Globus pallidus (tissue), 1 donor: ENCODE measurements around the gene GSTO1.

Experiments
- DNase-seq: peaks from one replicate; pipeline ENCODE4 v3.0.0-alpha.2; 2015; ENCODE audit warnings: low spot score

Gene GSTO1

DNA sequence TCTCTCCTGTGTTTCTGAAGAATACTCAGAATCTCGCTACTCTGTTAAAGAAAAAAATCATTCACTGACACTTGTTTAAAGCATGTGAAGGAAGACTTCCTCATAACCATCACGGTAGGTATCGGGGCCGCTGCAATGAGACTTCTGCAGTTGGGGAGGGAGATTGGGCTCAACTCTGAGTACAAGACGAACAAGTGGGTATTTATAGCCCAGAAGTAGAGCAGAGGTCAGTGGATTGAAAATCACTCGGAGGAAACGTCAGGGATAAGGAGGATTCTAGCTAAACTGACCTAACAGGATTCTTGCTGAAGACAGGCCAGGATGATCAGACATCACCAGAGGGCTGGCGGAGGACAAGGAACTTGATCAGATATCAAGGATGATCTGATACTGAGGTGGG is 50.2 kb downstream of the GSTO1 start:
- DNase-seq = no peak

DNA sequence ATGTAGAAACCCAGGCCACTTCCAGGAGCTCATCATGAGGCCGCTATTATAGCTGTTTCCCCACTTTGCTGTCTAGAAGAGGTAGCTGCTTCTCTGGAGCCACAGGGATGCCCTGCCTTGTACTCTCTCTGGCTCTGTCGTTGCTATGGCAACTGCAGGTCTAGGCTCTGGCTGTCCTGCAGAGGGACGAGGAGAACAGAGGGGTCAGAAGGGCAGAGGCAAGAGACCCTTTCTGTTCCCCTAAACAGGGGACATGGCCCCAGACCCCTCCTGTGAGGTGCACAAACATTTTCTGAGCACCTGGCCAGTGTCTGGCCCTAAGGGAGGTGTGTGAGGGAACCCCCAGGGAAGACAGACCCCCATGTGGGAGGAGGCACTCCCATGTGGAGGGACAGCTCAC is 52.2 kb downstream of the GSTO1 start:
- DNase-seq = no peak

DNA sequence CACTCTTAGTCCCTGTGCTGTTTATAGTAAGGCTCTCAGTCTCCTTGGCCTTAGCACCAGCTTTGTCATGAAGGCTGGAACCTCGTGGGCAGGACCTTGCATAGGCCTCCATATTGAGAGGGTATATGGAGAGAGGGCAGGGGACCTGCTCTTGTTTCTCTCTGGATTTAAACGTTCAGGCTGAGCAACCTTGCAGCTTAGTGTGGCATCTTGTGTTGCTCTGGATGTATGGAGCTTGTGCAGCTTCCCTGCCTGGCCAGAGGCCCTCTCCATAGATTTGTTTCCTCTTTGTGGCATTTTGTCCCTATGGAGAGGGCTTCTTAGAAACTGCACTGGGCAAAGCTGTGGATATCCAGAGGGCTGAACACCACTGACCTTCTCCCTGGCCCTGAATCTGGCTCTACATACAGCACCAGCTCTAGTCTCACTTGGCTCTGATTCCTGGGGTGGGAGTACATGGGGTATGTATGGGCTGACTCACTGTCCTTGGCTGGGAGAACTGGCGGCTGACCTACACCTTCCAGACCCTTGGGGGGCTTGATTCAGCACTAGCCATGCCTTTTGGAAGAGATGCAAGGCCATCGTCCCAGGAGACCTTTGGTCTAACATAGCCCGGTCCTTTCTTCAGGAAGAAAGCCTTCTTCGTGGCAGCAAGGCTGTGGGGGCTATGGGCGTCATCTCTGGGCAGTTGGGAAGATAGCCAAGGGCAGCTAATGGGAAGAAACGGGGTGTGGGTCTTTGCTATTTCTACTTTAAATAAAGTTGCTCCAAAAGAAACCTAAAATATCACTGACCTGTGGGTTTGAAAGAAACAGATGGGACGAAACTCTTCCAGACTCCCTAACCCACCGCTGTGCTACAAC is 53.1 kb downstream of the GSTO1 start:
- no peak for DNase-seq

DNA sequence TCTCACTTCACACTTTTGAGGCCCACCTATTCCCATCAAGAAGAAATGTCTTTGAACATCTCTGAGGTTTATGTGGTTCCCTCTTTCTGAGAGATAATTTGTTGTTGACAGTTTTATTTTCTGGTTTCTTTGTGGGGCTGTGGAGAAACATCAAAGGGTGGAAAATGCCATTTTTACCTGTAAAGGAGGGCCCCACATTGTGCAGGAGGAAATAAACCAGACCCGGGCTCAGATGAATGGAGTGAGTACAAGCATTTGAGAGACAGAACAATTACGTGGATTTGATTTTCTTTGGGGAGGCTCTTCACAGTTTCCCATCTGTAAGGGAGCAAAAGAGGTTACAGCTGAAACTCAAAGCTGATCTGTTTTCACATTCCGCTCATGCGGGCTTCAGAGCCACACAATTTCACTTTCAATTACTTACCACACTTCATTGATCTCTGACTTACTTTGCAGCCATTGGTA is 53.8 kb downstream of the GSTO1 start:
- DNase-seq = no peak

DNA sequence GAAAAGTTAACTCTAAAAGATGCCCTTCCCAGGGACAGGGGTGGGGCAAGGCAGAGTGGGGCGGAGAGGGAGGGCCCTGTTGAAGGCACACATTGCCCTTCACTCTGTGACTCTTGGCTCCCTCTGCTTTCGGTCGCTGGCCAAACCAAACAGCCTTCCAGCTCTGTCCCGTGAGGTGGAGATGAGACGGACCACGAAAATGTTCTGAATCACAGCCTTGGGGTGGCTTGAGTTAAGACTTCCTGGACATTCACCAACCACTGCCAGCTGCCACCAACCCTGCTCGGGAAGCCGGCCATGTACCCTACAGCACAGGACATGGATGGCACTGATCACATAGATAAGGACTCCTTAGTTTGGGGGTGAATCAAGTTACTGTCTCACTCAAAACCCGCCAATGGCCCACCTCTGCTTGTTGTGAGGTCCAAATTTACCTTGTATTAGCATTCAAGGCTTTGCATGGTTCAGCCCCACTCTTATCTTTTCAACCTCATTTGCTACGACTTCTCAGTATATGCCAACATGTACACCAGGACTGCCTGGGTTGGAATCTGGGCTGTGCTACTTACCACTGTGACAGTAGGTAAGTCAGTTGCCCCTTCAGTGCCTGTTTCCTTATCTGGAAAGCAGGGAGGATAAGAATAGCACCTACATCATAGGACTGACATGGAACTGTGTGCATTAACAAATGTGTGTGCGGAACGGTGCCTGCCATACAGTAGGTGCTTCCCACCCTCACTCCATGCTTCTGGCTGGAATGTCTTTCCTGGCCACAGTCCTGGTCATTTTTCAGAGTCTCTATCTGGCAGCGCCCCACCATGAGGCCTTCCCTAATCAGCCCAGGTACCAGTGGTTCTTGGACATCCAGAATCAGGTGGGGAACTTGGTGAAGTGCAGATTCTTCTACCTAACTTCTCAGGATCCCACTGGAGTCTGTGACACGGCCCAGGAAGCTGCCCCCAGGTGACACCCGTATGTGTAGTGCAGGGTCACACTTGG is 55.6 kb downstream of the GSTO1 start:
- no peak for DNase-seq

DNA sequence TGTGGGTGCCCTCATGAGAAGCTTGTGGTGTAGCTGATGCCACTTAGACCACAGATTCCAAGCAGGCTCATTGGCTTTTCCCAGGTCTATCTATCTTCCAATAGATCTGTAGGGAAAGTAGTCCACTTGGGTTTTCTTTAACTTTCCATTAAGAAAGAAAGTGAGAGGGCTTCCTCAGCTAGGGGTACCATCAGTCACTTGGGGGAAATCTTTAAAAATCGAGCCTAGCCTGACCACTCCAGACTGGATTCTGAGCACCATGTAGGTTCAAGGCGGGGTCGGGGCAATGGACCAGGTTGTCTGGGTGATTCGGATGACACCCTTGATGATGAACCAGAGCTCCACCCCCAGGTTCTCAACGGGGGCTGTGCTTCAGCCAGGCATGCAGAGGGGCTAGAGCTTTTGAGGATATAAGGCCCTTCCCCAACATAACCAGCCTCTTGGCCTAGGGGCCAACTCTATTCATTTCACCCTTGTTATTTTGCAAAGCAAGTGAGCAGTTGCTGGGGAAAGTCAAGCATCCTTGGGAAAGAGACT is 56.6 kb downstream of the GSTO1 start:
- DNase-seq = no peak

DNA sequence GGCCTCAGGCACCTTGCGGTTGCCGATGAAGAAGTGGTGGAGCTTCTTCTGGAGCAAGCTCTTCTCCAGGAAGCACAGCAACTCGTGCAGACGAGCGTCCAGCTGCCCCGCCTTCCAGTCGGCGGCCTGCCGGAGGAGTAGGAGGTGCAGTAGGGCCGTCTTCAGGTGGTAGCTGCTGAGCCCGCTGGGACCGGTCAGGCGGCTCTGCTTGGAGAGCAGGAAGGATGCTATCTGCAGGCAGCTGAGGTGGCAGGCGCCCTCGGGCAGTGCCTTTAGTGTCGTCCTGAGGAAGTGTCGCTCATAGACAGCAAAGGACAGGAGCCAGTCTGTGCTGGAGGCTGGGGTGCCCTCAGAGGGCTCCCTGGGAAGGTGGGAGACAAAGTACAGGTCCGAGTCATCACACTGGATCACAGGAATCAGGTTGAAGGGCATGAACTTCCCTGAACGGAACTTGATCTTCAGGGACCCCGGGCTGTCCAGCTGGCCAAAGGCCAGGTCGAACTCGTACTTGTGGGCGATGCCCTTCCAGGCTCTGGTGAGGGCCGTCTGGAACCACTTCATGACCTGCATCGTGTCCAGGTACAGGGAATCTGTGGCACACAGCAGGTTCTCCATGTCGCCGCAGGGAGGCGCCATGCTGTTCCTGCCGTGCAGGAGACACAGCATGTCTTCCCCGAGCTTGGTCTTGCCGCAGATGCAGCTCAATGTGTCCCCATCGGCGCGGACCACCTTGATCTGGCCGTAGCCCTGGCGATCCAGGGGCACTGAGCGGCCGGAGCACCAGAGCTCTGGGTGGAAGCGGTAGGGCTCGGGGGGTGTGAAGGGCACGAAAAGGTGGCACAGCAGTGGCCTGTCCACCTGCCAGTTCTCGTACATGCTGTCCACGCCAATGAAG is 60.1 kb downstream of the GSTO1 start:
- no peak for DNase-seq

DNA sequence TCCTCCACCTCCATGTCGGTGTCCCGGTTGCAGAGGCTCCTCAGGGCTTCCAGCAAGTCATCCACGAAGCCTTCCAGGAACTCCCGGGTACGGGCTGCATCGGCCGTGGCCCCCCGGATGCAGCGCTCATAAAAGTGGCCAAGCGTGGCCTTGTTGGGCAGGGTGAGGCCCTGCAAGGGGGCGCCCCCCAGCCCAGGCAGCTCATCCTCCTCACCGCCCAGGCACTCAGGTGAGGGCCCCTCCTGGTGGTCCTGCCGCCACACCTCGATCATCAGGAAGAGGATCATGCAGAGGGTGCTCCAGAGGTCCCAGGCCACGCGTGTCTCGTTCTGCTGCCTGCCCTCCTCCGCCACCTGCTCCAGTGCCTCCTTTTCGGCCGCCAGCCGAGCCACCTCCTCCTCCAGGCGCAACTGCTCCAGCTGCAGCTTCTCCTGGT is 60.8 kb downstream of the GSTO1 start:
- no peak for DNase-seq

DNA sequence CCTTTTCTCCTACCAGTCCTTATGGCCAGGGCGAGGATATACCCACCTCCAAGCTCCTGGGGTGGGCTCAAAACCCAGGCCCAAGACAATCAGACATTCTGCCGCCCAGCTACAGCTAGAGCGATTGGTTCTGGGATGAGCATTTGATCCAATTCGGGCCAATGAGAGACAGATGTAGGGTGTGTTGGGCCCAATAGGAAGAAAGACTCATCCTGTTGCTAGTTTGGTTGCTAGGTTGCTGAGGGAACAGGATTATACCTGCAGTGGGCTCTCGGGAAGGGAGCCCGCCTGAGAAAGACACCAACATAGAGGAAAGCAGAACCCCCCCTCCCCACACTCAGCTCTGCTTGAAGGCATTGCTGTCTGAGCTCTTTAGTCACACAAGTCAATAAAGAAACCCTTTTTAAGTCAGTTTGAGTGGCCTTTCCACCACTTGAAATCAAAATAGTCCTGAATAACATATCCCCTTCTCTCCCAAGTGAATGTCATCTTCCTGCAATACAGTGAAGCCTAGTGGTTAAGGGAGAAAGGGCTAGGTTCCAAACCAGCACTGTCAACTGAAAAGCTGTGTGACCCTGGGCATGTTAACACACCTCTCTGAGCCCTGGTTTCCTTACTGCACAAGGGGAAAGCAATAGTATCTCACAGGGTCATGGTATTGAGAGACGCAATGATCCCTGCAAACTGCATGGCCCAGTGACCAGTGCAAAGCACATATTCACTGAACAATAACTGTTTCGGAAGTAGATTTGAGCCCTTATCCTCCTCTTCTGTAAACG is 61.8 kb downstream of the GSTO1 start:
- DNase-seq = no peak
